Panc1 (cell line): ENCODE results near the gene LDLRAD4. TPM values are rescaled to one million over a fixed set of nuclear protein-coding genes. Genes with fewer than 3 reads are reported as not detected.

Experiments used
- ATAC-seq: fragments of 200-7000 bp; cut with Tn5 transposase; 2 replicates; pipeline ENCODE4 v1.9.1; 2020; ENCODE audit warnings: mild to moderate bottlenecking, moderate library complexity
- BruUV-seq: library from RNA; stranded (reverse); fragments of 400-500 nt; replicated peaks from 2 replicates; lab custom pipeline; 2021; lab: Mats Ljungman, UMichigan
- CTCF ChIA-PET: fragments of 300-600 bp; sonication (Branson Sonifier 250); formaldehyde crosslinking; loops from one replicate; lab custom pipeline; 2022; ENCODE audit warnings: antibody characterized with exemption; lab: Charles Lee
- POLR2A ChIA-PET: fragments of 300-600 bp; sonication (Branson Sonifier 250); formaldehyde crosslinking; loops from one replicate; lab custom pipeline; 2022; ENCODE audit warnings: antibody characterized with exemption; lab: Charles Lee
- DNase-seq: peaks from one replicate; pipeline ENCODE4 v3.0.0-alpha.2; 2010; ENCODE audit warnings: low read depth, low spot score
- H3K27ac ChIP-seq: 2 replicates; pipeline ENCODE4 v1.5.1; 2011; ENCODE audit warnings: mild to moderate bottlenecking, low read length, inconsistent platforms
- H3K27me3 ChIP-seq: fragments of 200-500 bp; sonication (Bioruptor generic); 2 replicates; pipeline ENCODE4 v1.6.0; 2014; ENCODE audit warnings: low read length, inconsistent platforms; ENCODE audit not compliant: control insufficient read depth, insufficient read depth
- H3K36me3 ChIP-seq: fragments of 200-500 bp; sonication (Bioruptor generic); 2 replicates; pipeline ENCODE4 v1.5.1; 2014; ENCODE audit warnings: inconsistent platforms, mild to moderate bottlenecking, low read length, moderate library complexity; ENCODE audit not compliant: control insufficient read depth, insufficient read depth
- H3K4me1 ChIP-seq: 2 replicates; pipeline ENCODE4 v1.5.1; 2011; ENCODE audit warnings: inconsistent platforms, mild to moderate bottlenecking, low read length, moderate library complexity; ENCODE audit not compliant: control insufficient read depth, insufficient read depth
- H3K4me3 ChIP-seq, 2 experiments: 2 replicates each; pipeline ENCODE4 v1.5.1; 2011 to 2012; ENCODE audit warnings: low read depth in 2 of 2, low read length in 2 of 2, mild to moderate bottlenecking in 2 of 2, inconsistent platforms in 1 of 2, moderate library complexity in 1 of 2
- H3K9me3 ChIP-seq: fragments of 200-500 bp; sonication (Bioruptor generic); 2 replicates; pipeline ENCODE4 v1.5.1; 2014; ENCODE audit warnings: low read depth, mild to moderate bottlenecking, inconsistent platforms, low read length, moderate library complexity; ENCODE audit not compliant: control insufficient read depth, insufficient read depth
- CTCF ChIP-seq: fragments of 450-650 bp; IDR thresholded peaks from 2 replicates; pipeline ENCODE4 v1.5.1; 2017; ENCODE audit warnings: mild to moderate bottlenecking
- POLR2AphosphoS5 ChIP-seq: IDR thresholded peaks from 2 replicates; pipeline ENCODE4 v1.6.1; 2012; ENCODE audit warnings: mild to moderate bottlenecking, low read depth, low read length, moderate library complexity
- REST ChIP-seq, 2 experiments: IDR thresholded peaks; 2 replicates each; pipeline ENCODE4 v1.6.1; 2011 to 2012; ENCODE audit warnings: low read depth in 2 of 2, control low read depth in 1 of 2, low read length in 1 of 2, mild to moderate bottlenecking in 1 of 2, moderate library complexity in 1 of 2; ENCODE audit not compliant: insufficient read depth in 1 of 2
- SIN3A ChIP-seq: IDR thresholded peaks from 2 replicates; pipeline ENCODE4 v1.6.1; 2012; ENCODE audit warnings: low read depth, mild to moderate bottlenecking, low read length, moderate library complexity, borderline replicate concordance; ENCODE audit not compliant: insufficient read depth
- TCF7L2 ChIP-seq: IDR thresholded peaks from 2 replicates; pipeline ENCODE4 v1.6.1; 2011; ENCODE audit warnings: mild to moderate bottlenecking, low read depth, low read length, inconsistent platforms
- in situ Hi-C: cut with HindIII; loops from 2 replicates; pipeline ENCODE4 v1.10.0; 2016; ENCODE audit warnings: low sequenced_read_pairs, low pct_unique_long_range_greater_than_20kb
- intact Hi-C: fragments of 100-400 bp; cut with micrococcal nuclease; formaldehyde crosslinking; loops from one replicate; pipeline ENCODE4 v1.10.0; 2022; ENCODE audit not compliant: unreplicated experiment
- total RNA-seq: library from RNA; stranded (reverse); gene quantifications from one replicate; pipeline ENCODE4 v1.2.1, GENCODE V29; 2021; ENCODE audit not compliant: unreplicated experiment

Gene LDLRAD4
- total RNA-seq, 1 experiment from 2014 or later = 0.28 TPM

GRCh38 chr18:13309031-13309747, 90.6 kb downstream of the LDLRAD4 start:
- POLR2A ChIA-PET = no interaction called here

GRCh38 chr18:13309748-13310670, 91.4 kb downstream of the LDLRAD4 start:
- ChIA-PET POLR2A (no interaction called here), CTCF (no interaction called here)
- in situ Hi-C loops (no loop called here), intact Hi-C loops (no loop called here)
- peaks cover 5% of the 10 kb centered on the region; the same call in 1 of the 2 replicates for H3K27me3 ChIP-seq
- no peak for ATAC-seq
- H3K4me3 ChIP-seq = no peak overlapping the region
- BruUV-seq = no TSS peak
- no peak for DNase-seq
- no peak overlapping the region for H3K27ac ChIP-seq
- no peaks in the 10 kb centered on the region for H3K9me3 ChIP-seq
- H3K36me3 ChIP-seq = no peaks in the 10 kb centered on the region
- no peak for TF ChIP-seq CTCF
- no peak for TF ChIP-seq POLR2AphosphoS5
- TF ChIP-seq SIN3A = no peak
- no peak for TF ChIP-seq REST (IDR thresholded peaks at IDR 0.05; ENCODE audit: insufficient read depth in 1 of 2, low read depth in 2 of 2, low read length in 1 of 2)
- no peak for TF ChIP-seq TCF7L2
- no peaks in the 10 kb centered on the region for H3K4me1 ChIP-seq

More at GRCh38 chr18:13309031-13309747, 90.6 kb downstream of the LDLRAD4 start:
- Histone ChIP-seq H3K36me3 (no peaks in the 10 kb centered on the region), H3K9me3 (no peaks in the 10 kb centered on the region), H3K27me3 (peaks cover 5% of the 10 kb centered on the region), H3K4me3 (no peak overlapping the region), H3K4me1 (no peaks in the 10 kb centered on the region), H3K27ac (no peak overlapping the region)
- DNase-seq = no peak
- in situ Hi-C loops (no loop called here), intact Hi-C loops (no loop called here)
- CTCF ChIA-PET = no interaction called here
- BruUV-seq = no TSS peak
- no peak for ATAC-seq
- no peak for TF ChIP-seq SIN3A
- TF ChIP-seq CTCF = no peak
